ENCODE data around the gene COL1A1.

GRCh38 chr17:50207792-50208567, 6.5 kb upstream of the COL1A1 start:
- no peak for TF ChIP-seq CTCF (IDR thresholded peaks at IDR 0.05)
- TF ChIP-seq POLR2A (IDR thresholded peaks at IDR 0.05; ENCODE audit: low read depth): no peak
- no peak for TF ChIP-seq POLR2AphosphoS5 (IDR thresholded peaks at IDR 0.05)

Measured in esophagus muscularis mucosa (tissue), 3 donors.